GM19468 (cell line): Measurements from ENCODE around the gene ASIC4.

Experiments used
- ATAC-seq: cut with Tn5 transposase; IDR thresholded peaks from one replicate; pipeline ENCODE4 v1.9.1; 2021; ENCODE audit warnings: mild to moderate bottlenecking, moderate library complexity, moderate number of reproducible peaks; ENCODE audit not compliant: unreplicated experiment; ENCODE audit errors: extremely low read depth

ASIC4 gene

GRCh38 chr2:219514196-219514761, at the start of gene ASIC4:
ASIC4 (plus strand) TSS chr2:219514482; CDS start chr2:219514725, 243 bp downstream.
- ATAC-seq, result no peak

- ATAC-seq, result no peak
These were observed 48.4 kb upstream of the ASIC4 start for GRCh38 chr2:219465659-219466561.

- ATAC-seq, result no peak
These were observed 47.2 kb upstream of the ASIC4 start for GRCh38 chr2:219466816-219467735.

- no peak for ATAC-seq
These were observed 46.6 kb upstream of the ASIC4 start for GRCh38 chr2:219467736-219468075.

- ATAC-seq, result no peak
These were observed 45.7 kb upstream of the ASIC4 start for GRCh38 chr2:219468410-219469185.

GRCh38 chr2:219469186-219469724, 45.0 kb upstream of the ASIC4 start:
- no peak for ATAC-seq

- no peak for ATAC-seq
These were observed 43.9 kb upstream of the ASIC4 start for GRCh38 chr2:219470429-219470828.

GRCh38 chr2:219471476-219472371, 42.6 kb upstream of the ASIC4 start:
- no peak for ATAC-seq

GRCh38 chr2:219472629-219473187, 41.6 kb upstream of the ASIC4 start:
- ATAC-seq, result no peak

- no peak for ATAC-seq
These were observed 40.8 kb upstream of the ASIC4 start for GRCh38 chr2:219473511-219473910.

- no peak for ATAC-seq
These were observed 39.8 kb upstream of the ASIC4 start for GRCh38 chr2:219474285-219475060.

GRCh38 chr2:219475278-219475677, 39.0 kb upstream of the ASIC4 start:
- no peak for ATAC-seq

GRCh38 chr2:219475697-219476651, 38.3 kb upstream of the ASIC4 start:
- no peak for ATAC-seq

GRCh38 chr2:219476652-219477151, 37.6 kb upstream of the ASIC4 start:
- ATAC-seq, result no peak

GRCh38 chr2:219477179-219477578, 37.1 kb upstream of the ASIC4 start:
- no peak for ATAC-seq

GRCh38 chr2:219477815-219478214, 36.5 kb upstream of the ASIC4 start:
- no peak for ATAC-seq
